Measurements from ENCODE around the gene PRR12.

Gene PRR12

DNA sequence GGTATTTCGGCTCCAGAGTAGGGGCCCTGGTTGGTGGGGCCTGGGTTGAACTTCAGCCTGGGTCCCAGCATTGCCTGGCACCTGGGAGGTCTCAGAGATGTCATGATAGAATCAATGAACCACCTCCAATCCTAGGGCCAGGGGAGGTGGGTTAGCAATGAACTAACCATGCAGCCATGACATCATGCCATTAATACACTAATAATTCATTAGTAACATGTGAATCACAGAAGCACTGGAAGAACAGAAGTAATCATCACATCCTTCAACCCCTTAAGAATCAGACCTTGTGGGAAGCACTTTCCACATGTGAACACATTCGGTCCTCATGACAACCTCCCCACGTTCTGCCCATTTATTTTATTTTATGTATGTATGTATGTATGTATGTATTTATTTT is 17.6 kb upstream of the PRR12 start:
- no peak for DNase-seq (ENCODE audit: insufficient read length, low spot score)
- FAIRE-seq = no peak
- no peak for TF ChIP-seq POLR2AphosphoS5 (IDR thresholded peaks at IDR 0.05; ENCODE audit: low read depth, low read length)
- no peak for TF ChIP-seq POU2F2 (IDR thresholded peaks at IDR 0.05; ENCODE audit: low read depth, low read length)
- no peak for TF ChIP-seq POLR2A (IDR thresholded peaks at IDR 0.05; ENCODE audit: low read depth, low read length)
- TF ChIP-seq TAF1 (IDR thresholded peaks at IDR 0.05; ENCODE audit: low read depth, low read length) = no peak
- TF ChIP-seq PAX5 (IDR thresholded peaks at IDR 0.05; ENCODE audit: insufficient read depth, low read length, severe bottlenecking) = no peak
- TF ChIP-seq SPI1 (IDR thresholded peaks at IDR 0.05; ENCODE audit: low read depth, low read length) = no peak

GRCh38 chr19:49574206-49574755 is 16.7 kb upstream of the PRR12 start:
- TF ChIP-seq PAX5 (IDR thresholded peaks at IDR 0.05; ENCODE audit: insufficient read depth, low read length, severe bottlenecking) (no peak), TAF1 (IDR thresholded peaks at IDR 0.05; ENCODE audit: low read depth, low read length) (no peak), POLR2A (IDR thresholded peaks at IDR 0.05; ENCODE audit: low read depth, low read length) (no peak), POLR2AphosphoS5 (IDR thresholded peaks at IDR 0.05; ENCODE audit: low read depth, low read length) (no peak), SPI1 (IDR thresholded peaks at IDR 0.05; ENCODE audit: low read depth, low read length) (no peak), POU2F2 (IDR thresholded peaks at IDR 0.05; ENCODE audit: low read depth, low read length) (no peak)
- DNase-seq (ENCODE audit: insufficient read length, low spot score) (no peak), FAIRE-seq (no peak)

DNA sequence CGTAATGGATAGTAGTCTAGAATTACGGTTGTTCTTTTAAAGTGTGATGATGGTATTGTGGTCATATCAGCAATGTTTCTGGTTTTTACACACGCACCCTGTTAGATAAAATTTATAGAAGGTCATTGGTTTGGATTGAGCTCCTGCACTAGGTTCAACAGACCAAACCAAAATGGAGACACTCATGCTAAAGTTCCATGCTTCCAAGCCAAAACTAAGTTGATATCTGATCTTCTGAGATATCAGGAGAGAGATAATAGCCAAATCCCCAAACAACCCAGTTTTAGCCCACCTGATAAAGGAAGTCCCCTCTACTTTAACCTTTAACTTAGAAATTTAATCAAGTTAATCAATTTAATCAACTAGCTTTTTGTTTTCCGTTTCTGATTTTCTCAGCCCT is 11.8 kb upstream of the PRR12 start:
- TF ChIP-seq POU2F2 (IDR thresholded peaks at IDR 0.05; ENCODE audit: low read depth, low read length) (no peak), SPI1 (IDR thresholded peaks at IDR 0.05; ENCODE audit: low read depth, low read length) (no peak), PAX5 (IDR thresholded peaks at IDR 0.05; ENCODE audit: insufficient read depth, low read length, severe bottlenecking) (no peak), TAF1 (IDR thresholded peaks at IDR 0.05; ENCODE audit: low read depth, low read length) (no peak), POLR2AphosphoS5 (IDR thresholded peaks at IDR 0.05; ENCODE audit: low read depth, low read length) (no peak), POLR2A (IDR thresholded peaks at IDR 0.05; ENCODE audit: low read depth, low read length) (no peak)
- FAIRE-seq (no peak), DNase-seq (ENCODE audit: insufficient read length, low spot score) (no peak)

- FAIRE-seq (no peak), DNase-seq (ENCODE audit: insufficient read length, low spot score) (no peak)
- TF ChIP-seq TAF1 (IDR thresholded peaks at IDR 0.05; ENCODE audit: low read depth, low read length) (no peak), PAX5 (IDR thresholded peaks at IDR 0.05; ENCODE audit: insufficient read depth, low read length, severe bottlenecking) (no peak), POLR2A (IDR thresholded peaks at IDR 0.05; ENCODE audit: low read depth, low read length) (no peak), SPI1 (IDR thresholded peaks at IDR 0.05; ENCODE audit: low read depth, low read length) (no peak)
These were observed 11.1 kb upstream of the PRR12 start for GRCh38 chr19:49579947-49580263.

DNA sequence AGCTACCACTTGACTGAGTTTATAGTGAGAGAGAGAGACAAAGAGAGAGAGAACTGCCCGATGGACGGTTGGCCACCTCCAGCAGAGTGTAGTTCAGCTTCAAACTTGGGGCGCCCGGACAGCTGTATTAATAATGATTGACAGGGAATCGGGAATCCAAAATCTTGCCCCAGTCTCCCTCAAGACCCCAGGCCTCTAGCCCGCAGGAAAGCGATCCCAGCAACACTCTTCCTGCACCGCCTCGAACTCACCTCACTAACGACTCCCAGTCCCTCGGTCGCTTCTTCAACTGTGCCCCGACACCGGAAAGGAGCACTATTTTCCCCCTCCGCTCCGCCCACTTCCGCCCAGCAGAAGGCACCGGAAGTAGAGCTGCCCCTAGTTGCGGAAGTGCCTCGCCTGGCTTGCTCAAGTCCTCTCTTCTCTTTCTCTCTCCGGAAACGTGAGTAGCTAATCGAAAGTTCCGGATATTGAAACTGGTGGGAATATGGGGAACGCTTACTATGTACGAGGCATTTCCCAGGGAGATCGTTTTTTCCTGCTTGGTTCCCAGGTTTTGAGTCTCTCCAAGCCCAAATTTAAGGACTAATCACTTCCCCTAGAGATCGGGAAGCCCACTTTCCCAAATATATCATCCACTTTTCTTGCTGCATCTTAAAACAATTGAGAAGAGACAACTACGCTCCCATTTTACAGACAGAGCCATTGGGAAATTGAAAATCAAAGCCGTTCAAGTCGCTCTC is 10.5 kb upstream of the PRR12 start, which contains the start of gene NOSIP:
Gene NOSIP (minus strand): TSS at position 293 of the 743 bp plus-strand sequence. CDS start 19,865 bp downstream, outside the sequence.
- TF ChIP-seq PAX5 (IDR thresholded peaks at IDR 0.05; ENCODE audit: insufficient read depth, low read length, severe bottlenecking) (no peak), POU2F2 (IDR thresholded peaks at IDR 0.05; ENCODE audit: low read depth, low read length) (peak; percentile 91), POLR2AphosphoS5 (IDR thresholded peaks at IDR 0.05; ENCODE audit: low read depth, low read length) (peak; percentile 99), TAF1 (IDR thresholded peaks at IDR 0.05; ENCODE audit: low read depth, low read length) (peak; percentile 98), SPI1 (IDR thresholded peaks at IDR 0.05; ENCODE audit: low read depth, low read length) (peak; percentile 61), POLR2A (IDR thresholded peaks at IDR 0.05; ENCODE audit: low read depth, low read length) (peak; percentile 99)
- peak; percentile 77 for DNase-seq (ENCODE audit: insufficient read length, low spot score)
- FAIRE-seq = peak; percentile 91

DNA sequence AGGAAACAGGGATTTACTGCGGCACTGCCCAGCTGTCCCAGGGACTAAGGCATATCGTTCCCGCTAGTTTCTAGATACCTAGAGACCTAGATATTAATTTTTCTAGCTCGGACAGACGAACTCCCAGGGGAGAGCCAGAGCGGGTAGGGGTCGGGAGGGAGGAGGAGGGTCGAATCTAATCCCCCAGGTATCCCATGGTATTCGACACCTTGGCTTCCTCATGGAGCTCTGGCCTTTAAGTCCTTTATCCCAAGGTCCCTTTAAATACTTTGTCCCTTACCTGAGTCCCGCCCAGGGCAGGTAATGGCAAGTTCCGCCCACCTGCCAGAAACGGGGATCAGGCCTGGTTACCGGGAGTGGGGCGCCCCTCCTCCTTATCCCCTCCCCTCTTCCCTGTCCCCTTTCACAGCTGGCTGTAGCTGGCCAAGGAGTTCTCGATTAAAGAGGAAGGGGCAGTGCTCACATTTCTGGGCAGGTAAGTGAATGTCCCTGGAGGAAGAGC is 9.9 kb upstream of the PRR12 start, which contains the start of gene PRRG2:
Gene PRRG2 (plus strand): TSS at position 310 of the 502 bp plus-strand sequence. CDS start 1,904 bp downstream, outside the sequence.
- TF ChIP-seq SPI1 (IDR thresholded peaks at IDR 0.05; ENCODE audit: low read depth, low read length) = no peak
- FAIRE-seq (no peak), DNase-seq (ENCODE audit: insufficient read length, low spot score) (no peak)

- TF ChIP-seq POU2F2 (IDR thresholded peaks at IDR 0.05; ENCODE audit: low read depth, low read length) (no peak), POLR2AphosphoS5 (IDR thresholded peaks at IDR 0.05; ENCODE audit: low read depth, low read length) (no peak), SPI1 (IDR thresholded peaks at IDR 0.05; ENCODE audit: low read depth, low read length) (no peak), PAX5 (IDR thresholded peaks at IDR 0.05; ENCODE audit: insufficient read depth, low read length, severe bottlenecking) (no peak), POLR2A (IDR thresholded peaks at IDR 0.05; ENCODE audit: low read depth, low read length) (no peak), TAF1 (IDR thresholded peaks at IDR 0.05; ENCODE audit: low read depth, low read length) (no peak)
- DNase-seq (ENCODE audit: insufficient read length, low spot score) (no peak), FAIRE-seq (no peak)
These were observed 7.7 kb upstream of the PRR12 start for GRCh38 chr19:49583239-49583638.

GRCh38 chr19:49585023-49585422 is 6.0 kb upstream of the PRR12 start:
- TF ChIP-seq SPI1 (IDR thresholded peaks at IDR 0.05; ENCODE audit: low read depth, low read length) = no peak
- TF ChIP-seq POLR2AphosphoS5 (IDR thresholded peaks at IDR 0.05; ENCODE audit: low read depth, low read length) = no peak
- no peak for TF ChIP-seq TAF1 (IDR thresholded peaks at IDR 0.05; ENCODE audit: low read depth, low read length)
- TF ChIP-seq POU2F2 (IDR thresholded peaks at IDR 0.05; ENCODE audit: low read depth, low read length) = no peak
- no peak for TF ChIP-seq POLR2A (IDR thresholded peaks at IDR 0.05; ENCODE audit: low read depth, low read length)
- no peak for TF ChIP-seq PAX5 (IDR thresholded peaks at IDR 0.05; ENCODE audit: insufficient read depth, low read length, severe bottlenecking)
- DNase-seq (ENCODE audit: insufficient read length, low spot score) (no peak), FAIRE-seq (no peak)

DNA sequence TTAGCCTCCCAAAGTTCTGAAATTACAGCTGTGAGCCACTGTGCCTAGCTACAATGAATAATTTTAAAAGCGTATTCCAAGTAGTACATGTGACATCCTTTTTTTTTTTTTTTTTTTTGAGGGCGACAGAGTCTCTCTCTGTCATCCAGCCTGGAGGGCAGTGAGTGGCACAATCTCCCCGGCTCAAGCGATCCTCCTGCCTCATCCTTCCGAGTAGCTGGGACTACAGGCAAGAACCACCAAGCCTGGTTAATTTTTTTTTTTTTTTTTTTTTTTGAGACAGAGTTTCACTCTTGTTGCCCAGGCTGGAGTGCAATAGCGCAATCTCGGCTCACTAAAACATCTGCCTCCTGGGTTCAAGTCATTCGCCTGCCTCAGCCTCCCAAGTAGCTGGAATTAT is 3.8 kb upstream of the PRR12 start:
- TF ChIP-seq SPI1 (IDR thresholded peaks at IDR 0.05; ENCODE audit: low read depth, low read length) (no peak), POLR2AphosphoS5 (IDR thresholded peaks at IDR 0.05; ENCODE audit: low read depth, low read length) (no peak), POLR2A (IDR thresholded peaks at IDR 0.05; ENCODE audit: low read depth, low read length) (no peak), POU2F2 (IDR thresholded peaks at IDR 0.05; ENCODE audit: low read depth, low read length) (no peak), PAX5 (IDR thresholded peaks at IDR 0.05; ENCODE audit: insufficient read depth, low read length, severe bottlenecking) (no peak), TAF1 (IDR thresholded peaks at IDR 0.05; ENCODE audit: low read depth, low read length) (no peak)
- DNase-seq (ENCODE audit: insufficient read length, low spot score) (no peak), FAIRE-seq (no peak)

Data from GM12891 (cell line).